ENCODE measurements around the gene TNP1.

The TNP1 gene

GRCh38 chr2:216873573-216873972 is 13.7 kb upstream of the TNP1 start:
- no peak for DNase-seq (ENCODE audit: low read depth)

GRCh38 chr2:216872624-216873023 is 12.8 kb upstream of the TNP1 start:
- DNase-seq (ENCODE audit: low read depth), result no peak

- no peak for DNase-seq (ENCODE audit: low read depth)
Measured at GRCh38 chr2:216872040-216872439, 12.2 kb upstream of the TNP1 start.

- no peak for DNase-seq (ENCODE audit: low read depth)
Measured at GRCh38 chr2:216871333-216871934, 11.6 kb upstream of the TNP1 start.

GRCh38 chr2:216870508-216871332 is 10.9 kb upstream of the TNP1 start:
- no peak for DNase-seq (ENCODE audit: low read depth)

- no peak for DNase-seq (ENCODE audit: low read depth)
Measured at GRCh38 chr2:216866515-216867095, 6.7 kb upstream of the TNP1 start.

GRCh38 chr2:216865658-216866057 is 5.8 kb upstream of the TNP1 start:
- DNase-seq (ENCODE audit: low read depth), result no peak

GRCh38 chr2:216863946-216864345 is 4.1 kb upstream of the TNP1 start:
- DNase-seq (ENCODE audit: low read depth), result no peak

- DNase-seq (ENCODE audit: low read depth), result no peak
Measured at GRCh38 chr2:216862628-216863398, 2.9 kb upstream of the TNP1 start.

GRCh38 chr2:216860426-216861137 is 718 bp upstream of the TNP1 start:
- no peak for DNase-seq (ENCODE audit: low read depth)

- no peak for DNase-seq (ENCODE audit: low read depth)
Measured at GRCh38 chr2:216858312-216858711, 1.6 kb downstream of the TNP1 start.

- DNase-seq (ENCODE audit: low read depth), result no peak
Measured at GRCh38 chr2:216857131-216857550, 2.7 kb downstream of the TNP1 start.

GRCh38 chr2:216856406-216857065 is 3.3 kb downstream of the TNP1 start:
- DNase-seq (ENCODE audit: low read depth), result no peak

- no peak for DNase-seq (ENCODE audit: low read depth)
Measured at GRCh38 chr2:216855605-216856004, 4.3 kb downstream of the TNP1 start.

- DNase-seq (ENCODE audit: low read depth), result no peak
Measured at GRCh38 chr2:216855079-216855478, 4.8 kb downstream of the TNP1 start.

GRCh38 chr2:216851486-216852090 is 8.3 kb downstream of the TNP1 start:
- DNase-seq (ENCODE audit: low read depth), result no peak

- DNase-seq (ENCODE audit: low read depth), result no peak
Measured at GRCh38 chr2:216850665-216851322, 9.1 kb downstream of the TNP1 start.

- no peak for DNase-seq (ENCODE audit: low read depth)
Measured at GRCh38 chr2:216849987-216850386, 9.9 kb downstream of the TNP1 start.

GRCh38 chr2:216845426-216845825 is 14.4 kb downstream of the TNP1 start:
- no peak for DNase-seq (ENCODE audit: low read depth)

GRCh38 chr2:216842636-216843035 is 17.2 kb downstream of the TNP1 start:
- no peak for DNase-seq (ENCODE audit: low read depth)

Measured in HS-27A (cell line).